Lower lobe of right lung (tissue), 2 donors: ENCODE results near the gene SLCO1B1. TPM values are rescaled to one million over a fixed set of nuclear protein-coding genes. Genes with fewer than 3 reads are reported as not detected.

Source experiments
- ATAC-seq, 2 donors: fragments of 200-7000 bp; cut with Tn5 transposase; one replicate each; pipeline ENCODE4 v1.9.1; 2020 to 2022; ENCODE audit warnings: mild to moderate bottlenecking in 2 of 2, moderate library complexity in 2 of 2
- DNase-seq: peaks from one replicate; pipeline ENCODE4 v3.0.0-alpha.2; 2020
- H3K27ac ChIP-seq: fragments of 200-600 bp; one replicate; pipeline ENCODE4 v1.8.0; 2022
- H3K27me3 ChIP-seq: fragments of 200-600 bp; one replicate; pipeline ENCODE4 v1.8.0; 2022; ENCODE audit warnings: low read depth
- H3K36me3 ChIP-seq: fragments of 200-600 bp; one replicate; pipeline ENCODE4 v1.8.0; 2022; ENCODE audit warnings: mild to moderate bottlenecking
- H3K4me1 ChIP-seq: fragments of 200-600 bp; one replicate; pipeline ENCODE4 v1.8.0; 2022
- H3K4me3 ChIP-seq: fragments of 200-600 bp; one replicate; pipeline ENCODE4 v1.8.0; 2022; ENCODE audit warnings: mild to moderate bottlenecking
- H3K9me3 ChIP-seq: fragments of 200-600 bp; one replicate; pipeline ENCODE4 v1.8.0; 2022
- intact Hi-C: fragments of 100-400 bp; cut with DNase I; formaldehyde crosslinking; loops from one replicate; pipeline ENCODE4 v1.11.0; 2022
- total RNA-seq: library from RNA; stranded (reverse); fragmentation: NEBNext Ultra II Directional; extraction: Animal tissue kit (Norgen Biotek cat#: 25700); gene quantifications from one replicate; pipeline ENCODE4 v1.2.1, GENCODE V29; 2021
- TF ChIP-seq, protein P1 (sequence below): fragments of 200-600 bp; IDR thresholded peaks from one replicate; pipeline ENCODE4 v1.8.0; 2022; ENCODE audit warnings: antibody characterized with exemption, mild to moderate bottlenecking
- donor health status: DM: no; HTN: yes; CAD: no; lungs with severe emphysema.

Gene SLCO1B1
- total RNA-seq, 1 donor from 2014 or later: not detected

DNA sequence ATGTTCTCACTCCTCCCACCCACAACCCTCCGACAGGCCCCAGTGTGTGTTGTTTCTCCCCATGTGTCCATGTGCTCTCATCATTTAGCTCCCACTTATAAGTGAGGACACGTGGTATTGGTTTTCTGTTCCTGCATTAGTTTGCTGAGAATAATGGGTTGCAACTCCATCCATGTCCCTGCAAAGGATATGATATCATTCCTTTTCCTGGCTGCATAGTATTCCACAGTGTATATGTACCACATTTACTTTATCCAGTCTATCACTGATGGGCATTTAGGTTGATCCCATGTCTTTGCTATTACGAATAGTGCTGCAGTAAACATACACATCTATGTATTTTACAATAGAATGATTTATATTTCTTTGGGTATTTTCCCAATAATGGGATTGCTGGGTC is 126.2 kb downstream of the SLCO1B1 start:
- DNase-seq (no peak), ATAC-seq (no peak)
- Histone ChIP-seq H3K27me3 (no peaks in the 10 kb centered on the region), H3K36me3 (no peaks in the 10 kb centered on the region), H3K4me3 (no peak overlapping the region), H3K27ac (no peak overlapping the region), H3K4me1 (no peaks in the 10 kb centered on the region), H3K9me3 (no peaks in the 10 kb centered on the region)
- TF ChIP-seq, protein P1, sequence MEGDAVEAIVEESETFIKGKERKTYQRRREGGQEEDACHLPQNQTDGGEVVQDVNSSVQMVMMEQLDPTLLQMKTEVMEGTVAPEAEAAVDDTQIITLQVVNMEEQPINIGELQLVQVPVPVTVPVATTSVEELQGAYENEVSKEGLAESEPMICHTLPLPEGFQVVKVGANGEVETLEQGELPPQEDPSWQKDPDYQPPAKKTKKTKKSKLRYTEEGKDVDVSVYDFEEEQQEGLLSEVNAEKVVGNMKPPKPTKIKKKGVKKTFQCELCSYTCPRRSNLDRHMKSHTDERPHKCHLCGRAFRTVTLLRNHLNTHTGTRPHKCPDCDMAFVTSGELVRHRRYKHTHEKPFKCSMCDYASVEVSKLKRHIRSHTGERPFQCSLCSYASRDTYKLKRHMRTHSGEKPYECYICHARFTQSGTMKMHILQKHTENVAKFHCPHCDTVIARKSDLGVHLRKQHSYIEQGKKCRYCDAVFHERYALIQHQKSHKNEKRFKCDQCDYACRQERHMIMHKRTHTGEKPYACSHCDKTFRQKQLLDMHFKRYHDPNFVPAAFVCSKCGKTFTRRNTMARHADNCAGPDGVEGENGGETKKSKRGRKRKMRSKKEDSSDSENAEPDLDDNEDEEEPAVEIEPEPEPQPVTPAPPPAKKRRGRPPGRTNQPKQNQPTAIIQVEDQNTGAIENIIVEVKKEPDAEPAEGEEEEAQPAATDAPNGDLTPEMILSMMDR: no peak
- intact Hi-C loops: no loop called here

DNA sequence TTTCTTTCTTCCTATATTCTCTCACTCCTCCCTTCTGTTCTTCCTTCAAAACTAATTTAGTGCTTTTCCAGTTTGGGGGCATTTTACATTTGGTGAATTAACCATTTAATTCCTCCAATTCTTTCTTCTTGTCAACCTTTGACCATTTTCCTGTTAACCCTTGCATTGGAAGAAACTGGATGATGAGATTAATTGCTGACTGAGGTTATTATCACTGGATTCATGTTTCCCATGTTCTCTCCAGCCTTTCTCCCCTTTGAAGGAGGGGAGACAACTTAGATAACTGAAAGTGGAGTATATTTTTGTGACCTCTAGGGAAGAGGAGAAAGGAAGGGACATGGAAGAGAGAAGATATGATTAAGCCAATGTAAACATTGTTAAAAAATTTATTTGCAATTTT is 133.2 kb downstream of the SLCO1B1 start:
- Histone ChIP-seq H3K27me3 (no peaks in the 10 kb centered on the region), H3K4me1 (no peaks in the 10 kb centered on the region), H3K36me3 (no peaks in the 10 kb centered on the region), H3K27ac (no peak overlapping the region), H3K9me3 (no peaks in the 10 kb centered on the region), H3K4me3 (no peak overlapping the region)
- DNase-seq (no peak), ATAC-seq (no peak)
- TF ChIP-seq, protein P1: no peak
- intact Hi-C loops: no loop called here

DNA sequence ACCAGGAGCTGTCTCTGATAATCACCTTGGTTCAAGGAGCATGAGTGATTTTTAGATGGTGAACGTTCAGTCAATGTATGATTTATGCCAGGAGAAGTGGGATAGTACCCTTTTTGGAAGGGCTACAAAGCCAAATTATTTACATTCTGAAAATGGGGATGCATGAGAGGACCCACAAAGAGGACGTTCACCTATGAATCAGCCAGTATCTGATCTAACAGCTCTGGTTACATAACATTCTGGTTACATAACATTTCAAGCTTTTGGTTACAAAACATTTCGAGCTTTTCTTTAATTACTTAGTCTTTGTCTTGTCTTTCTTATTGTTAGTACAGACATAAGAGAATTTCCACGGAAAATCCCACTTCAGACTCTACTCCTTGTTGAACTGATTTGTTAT is 134.9 kb downstream of the SLCO1B1 start:
- DNase-seq (no peak), ATAC-seq (no peak)
- Histone ChIP-seq H3K4me3 (no peak overlapping the region), H3K27me3 (no peaks in the 10 kb centered on the region), H3K27ac (no peak overlapping the region), H3K36me3 (no peaks in the 10 kb centered on the region), H3K4me1 (no peaks in the 10 kb centered on the region), H3K9me3 (no peaks in the 10 kb centered on the region)
- TF ChIP-seq, protein P1: no peak
- intact Hi-C loops: no loop called here

DNA sequence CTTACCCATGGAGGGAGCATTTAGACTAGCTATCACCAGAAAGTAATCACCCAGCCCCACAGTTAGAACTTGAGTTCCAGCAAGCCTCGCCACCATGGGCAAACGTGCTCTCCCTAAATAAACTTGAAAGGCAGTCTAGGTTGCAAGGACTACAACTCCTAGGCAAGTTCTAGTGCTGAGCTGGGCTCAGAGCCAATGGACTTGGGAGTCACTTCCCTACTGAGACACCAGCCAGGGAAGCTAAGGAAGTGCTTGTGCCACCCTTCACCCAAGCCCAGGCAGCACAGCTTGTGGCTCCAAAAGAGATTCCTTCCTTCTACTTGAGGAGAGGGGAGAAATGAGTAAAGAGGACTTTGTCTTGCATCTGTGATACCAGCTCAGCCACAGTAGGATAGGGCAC is 145.8 kb downstream of the SLCO1B1 start:
- H3K36me3 ChIP-seq: no peaks in the 10 kb centered on the region
- H3K4me1 ChIP-seq: no peaks in the 10 kb centered on the region
- intact Hi-C loops: no loop called here
- ATAC-seq: peak; percentile 39 to 62
- no peak overlapping the region for H3K27ac ChIP-seq
- H3K4me3 ChIP-seq: no peak overlapping the region
- H3K27me3 ChIP-seq: no peaks in the 10 kb centered on the region
- H3K9me3 ChIP-seq: no peaks in the 10 kb centered on the region
- DNase-seq: no peak
- TF ChIP-seq, protein P1: no peak

Other genes starting within 250 kb of the SLCO1B1 start
- 3.5 TPM for gene SLCO1A2, start 203.7 kb downstream of the SLCO1B1 start, total RNA-seq
- not detected for gene IAPP, start 241.7 kb downstream of the SLCO1B1 start, total RNA-seq